GM12874 (cell line): ENCODE measurements around the gene SDS.

Experiments used
- CTCF ChIP-seq: IDR thresholded peaks from 2 replicates; pipeline ENCODE4 v1.5.1; 2011; ENCODE audit warnings: low read depth, mild to moderate bottlenecking, control low read depth, low read length, moderate library complexity; ENCODE audit not compliant: insufficient read depth

The SDS gene

DNA sequence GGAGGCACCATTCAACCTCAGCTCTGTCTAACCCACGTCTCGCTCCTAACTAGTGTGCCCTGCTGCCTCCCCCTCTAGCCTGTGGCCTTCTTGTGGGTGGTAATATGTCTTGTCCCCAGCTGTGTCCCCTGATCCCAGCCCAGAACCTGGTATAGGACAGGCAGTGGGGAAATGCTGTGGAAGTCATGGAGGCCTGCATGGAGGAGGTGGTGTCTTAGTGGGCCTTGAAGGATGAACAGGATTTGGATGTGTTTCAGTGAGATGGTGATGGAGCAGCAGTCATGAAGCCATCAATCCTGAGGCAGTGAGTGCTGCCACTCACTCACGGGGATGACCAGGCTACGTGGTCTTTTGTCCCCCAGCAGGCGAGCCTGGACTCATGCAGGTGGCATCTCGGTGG, 31.9 kb downstream of the SDS start:
- TF ChIP-seq CTCF, result no peak

DNA sequence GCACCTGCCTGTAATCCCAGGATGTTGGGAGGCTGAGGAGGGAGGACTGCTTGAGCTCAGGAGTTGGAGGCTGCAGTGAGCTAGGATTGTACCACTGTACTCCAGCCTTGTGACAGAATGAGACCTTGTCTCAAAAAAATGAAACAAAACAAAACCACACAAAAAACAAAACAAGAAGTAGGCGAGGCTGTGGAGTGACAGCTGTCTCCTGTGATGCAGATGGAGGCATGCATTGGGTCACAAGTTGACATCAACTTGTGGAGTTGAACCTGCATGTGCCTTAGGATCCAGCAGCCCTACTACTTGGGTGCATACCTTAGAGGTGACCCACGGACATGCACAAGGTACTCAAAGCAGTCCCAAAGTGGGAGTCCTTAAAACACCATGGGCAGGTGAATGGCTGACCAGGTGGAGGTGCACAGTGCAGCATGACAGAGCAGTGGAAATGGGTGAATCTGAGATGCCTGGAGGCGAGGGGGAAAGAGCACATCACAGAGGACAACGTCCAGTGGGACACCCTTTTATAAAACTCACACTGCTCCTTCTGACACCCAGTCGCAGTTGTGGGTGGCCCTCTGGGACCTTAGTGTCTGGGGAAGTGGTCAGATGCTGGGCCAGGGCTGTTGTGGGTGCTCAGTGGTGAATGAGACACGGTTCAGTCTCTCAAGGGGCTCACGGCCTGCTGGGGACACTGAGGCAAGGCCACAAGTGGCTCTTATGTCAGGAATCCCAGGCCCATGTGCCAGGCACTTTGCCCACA, 32.6 kb downstream of the SDS start:
- no peak for TF ChIP-seq CTCF

DNA sequence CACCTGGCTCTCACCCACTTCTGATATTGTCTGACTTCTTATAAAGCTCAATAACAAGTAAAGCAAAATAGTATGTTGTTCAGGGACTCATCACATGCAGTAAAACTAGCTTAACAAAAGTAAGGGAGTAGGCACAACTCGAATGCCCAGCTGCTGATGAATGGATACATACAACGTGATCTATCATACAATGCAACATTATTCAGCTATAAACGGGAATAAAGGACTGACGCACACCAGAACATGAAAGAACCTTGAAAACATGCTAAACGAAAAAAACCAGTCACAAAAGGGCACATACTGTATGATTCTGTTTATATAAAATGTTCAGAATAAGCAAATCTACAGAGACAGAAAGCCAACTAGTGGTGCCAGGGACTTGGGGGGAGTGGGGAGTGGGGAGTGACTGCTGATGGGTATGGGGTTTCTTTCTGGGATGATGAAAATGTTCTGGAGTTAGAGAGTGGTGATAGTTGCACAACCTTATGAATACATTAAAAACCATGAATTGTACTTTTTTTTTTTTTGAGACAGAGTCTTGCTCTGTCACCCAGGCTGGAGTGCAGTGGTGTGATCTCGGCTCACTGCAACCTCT, 34.2 kb downstream of the SDS start:
- no peak for TF ChIP-seq CTCF

GRCh38 chr12:113368331-113368730, 35.4 kb downstream of the SDS start:
- no peak for TF ChIP-seq CTCF

DNA sequence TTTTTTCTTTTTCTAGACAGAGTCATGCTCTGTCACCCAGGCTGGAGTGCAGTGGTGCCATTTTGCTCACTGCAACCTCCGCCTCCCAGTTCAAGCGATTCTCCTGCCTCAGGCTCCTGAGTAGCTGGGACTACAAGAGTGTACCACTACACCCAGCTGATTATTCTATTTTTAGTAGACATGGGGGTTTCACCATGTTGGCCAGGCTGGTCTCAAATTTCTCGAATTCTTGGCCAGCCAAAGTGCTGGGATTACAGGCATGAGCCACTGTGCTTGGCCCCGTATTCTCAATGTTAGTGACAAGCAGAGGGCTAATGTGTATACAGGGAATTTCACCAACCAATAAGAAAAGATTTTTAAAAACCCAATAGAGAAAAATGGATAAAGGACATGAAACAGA, 36.9 kb downstream of the SDS start:
- no peak for TF ChIP-seq CTCF

DNA sequence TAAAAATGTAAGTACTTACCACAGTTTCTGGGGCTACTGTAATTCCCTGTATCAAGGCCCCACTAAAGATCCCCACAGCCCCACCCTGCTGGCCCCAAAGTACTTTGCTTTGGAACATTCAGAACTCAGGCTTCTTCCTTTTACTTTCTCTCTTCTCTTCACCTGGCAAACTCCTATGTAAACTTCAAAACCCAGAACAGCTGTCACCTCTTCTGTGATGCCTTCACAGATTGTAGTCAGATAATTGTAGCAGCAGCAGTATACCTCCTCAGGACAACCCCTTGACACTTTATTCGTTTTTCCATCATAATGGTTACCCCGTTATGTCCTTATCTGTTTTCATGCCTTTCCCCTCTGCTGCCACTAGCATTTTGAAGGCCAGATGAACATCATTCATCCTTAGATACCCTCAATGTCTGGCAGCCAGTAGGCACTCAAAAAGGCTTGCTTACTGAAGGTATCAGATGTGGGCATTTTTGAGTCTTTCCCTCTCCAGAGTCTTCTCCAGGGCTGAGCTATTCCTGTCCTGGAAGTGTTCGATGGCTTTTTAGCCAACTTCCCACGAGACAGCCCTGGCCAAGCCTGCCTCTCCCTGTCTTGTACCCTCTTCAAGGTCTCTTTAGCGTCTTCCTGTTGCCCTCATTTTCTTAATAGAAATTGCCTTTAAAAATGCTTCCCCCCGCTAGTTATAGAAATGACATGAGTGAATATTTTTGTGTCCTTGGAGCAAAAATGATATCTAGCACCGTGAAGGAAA, 37.9 kb downstream of the SDS start:
- TF ChIP-seq CTCF, result no peak

- TF ChIP-seq CTCF, result no peak
Observed at GRCh38 chr12:113364698-113365097, 39.0 kb downstream of the SDS start.
